SK-N-SH (cell line): Measurements from ENCODE around the gene FADS1. TPM values are rescaled to one million over a fixed set of nuclear protein-coding genes. Genes with fewer than 3 reads are reported as not detected.

ENCODE experiments used
- CTCF ChIA-PET: fragments of 300-600, 350-600 bp; formaldehyde crosslinking; extraction: SDS; loops from one replicate; lab custom pipeline; 2021; lab: Yijun Ruan, JAX
- POLR2A ChIA-PET: fragments of 350-600 bp; sonication (Branson Sonifier 250); formaldehyde crosslinking; extraction: SDS; loops from one replicate; lab custom pipeline; 2020; ENCODE audit warnings: antibody characterized with exemption, inconsistent platforms; lab: Yijun Ruan, JAX
- DNase-seq: peaks from one replicate; pipeline ENCODE4 v3.0.0; 2012
- H2AFZ ChIP-seq: fragments of 200-600 bp; sonication (generic); 2 replicates; pipeline ENCODE4 v1.8.1; 2016; ENCODE audit warnings: antibody characterized with exemption, mild to moderate bottlenecking, low read depth
- H3F3A ChIP-seq: fragments of 200-600 bp; sonication (generic); replicated peaks from 2 replicates; pipeline ENCODE3; 2016; ENCODE audit warnings: antibody characterized with exemption, mild to moderate bottlenecking; ENCODE audit not compliant: insufficient read depth
- H3K27ac ChIP-seq, 2 experiments: fragments of 200-500 bp in 1 of 2; fragments of 200-600 bp in 1 of 2; sonication (Bioruptor generic) in 1 of 2; sonication (generic), shearing (Covaris generic) in 1 of 2; 2 replicates each; pipeline versions ENCODE4 v1.5.1 to v1.6.1; 2014 to 2016; ENCODE audit warnings: low read depth in 2 of 2, inconsistent platforms in 1 of 2, low read length in 1 of 2, mild to moderate bottlenecking in 1 of 2, mixed read lengths in 1 of 2
- H3K27me3 ChIP-seq: fragments of 200-600 bp; sonication (generic), shearing (Covaris generic); 2 replicates; pipeline ENCODE4 v1.6.1; 2016; ENCODE audit warnings: mixed run types; ENCODE audit not compliant: insufficient read depth
- H3K36me3 ChIP-seq, 2 experiments: fragments of 200-500 bp in 1 of 2; fragments of 200-600 bp in 1 of 2; sonication (Bioruptor generic) in 1 of 2; sonication (generic) in 1 of 2; replicated peaks in 1 of 2; 2 replicates each; pipeline versions ENCODE3 to v1.5.1; 2014 to 2016; ENCODE audit warnings: low read length in 1 of 2, mild to moderate bottlenecking in 1 of 2; ENCODE audit not compliant: insufficient read depth in 2 of 2, control insufficient read depth in 1 of 2
- H3K4me1 ChIP-seq, 2 experiments: fragments of 200-500 bp in 1 of 2; fragments of 200-600 bp in 1 of 2; sonication (Bioruptor generic) in 1 of 2; sonication (generic), shearing (Covaris generic) in 1 of 2; 2 replicates each; pipeline versions ENCODE4 v1.5.1 to v1.6.1; 2014 to 2016; ENCODE audit warnings: low read depth in 1 of 2, low read length in 1 of 2, mixed run types in 1 of 2; ENCODE audit not compliant: insufficient read depth in 2 of 2, control insufficient read depth in 1 of 2
- H3K4me2 ChIP-seq: fragments of 200-600 bp; sonication (generic), shearing (Covaris generic); 2 replicates; pipeline ENCODE4 v1.6.1; 2017; ENCODE audit warnings: mixed run types
- H3K4me3 ChIP-seq, 2 experiments: fragments of 200-500 bp in 1 of 2; fragments of 200-600 bp in 1 of 2; sonication (Bioruptor generic) in 1 of 2; sonication (generic), shearing (Covaris generic) in 1 of 2; 2 replicates each; pipeline versions ENCODE4 v1.5.1 to v1.8.1; 2014 to 2016; ENCODE audit warnings: low read depth in 2 of 2, inconsistent platforms in 1 of 2, low read length in 1 of 2, mild to moderate bottlenecking in 1 of 2, mixed read lengths in 1 of 2, moderate library complexity in 1 of 2
- H3K79me2 ChIP-seq: fragments of 200-600 bp; sonication (generic); 2 replicates; pipeline ENCODE4 v1.8.1; 2017; ENCODE audit warnings: mild to moderate bottlenecking; ENCODE audit not compliant: insufficient read depth
- H3K9ac ChIP-seq: fragments of 200-600 bp; sonication (generic); 2 replicates; pipeline ENCODE4 v1.6.1; 2017; ENCODE audit warnings: mixed run types
- H3K9me2 ChIP-seq: fragments of 200-600 bp; sonication (generic); 2 replicates; pipeline ENCODE4 v1.6.1; 2017; ENCODE audit warnings: mixed run types
- H3K9me3 ChIP-seq: fragments of 200-600 bp; sonication (generic); 2 replicates; pipeline ENCODE4 v1.6.1; 2017; ENCODE audit warnings: mixed run types, mild to moderate bottlenecking, moderate library complexity
- H4K20me1 ChIP-seq: fragments of 200-600 bp; sonication (generic); 2 replicates; pipeline ENCODE4 v1.6.1; 2017; ENCODE audit warnings: mild to moderate bottlenecking, mixed run types; ENCODE audit not compliant: insufficient read depth
- EP300 ChIP-seq, 2 experiments: IDR thresholded peaks; 2 replicates each; pipeline versions ENCODE4 v1.4.0 to v1.6.1; 2012; ENCODE audit warnings: borderline replicate concordance in 1 of 2, low read depth in 1 of 2, low read length in 1 of 2
- EZH2phosphoT487 ChIP-seq: fragments of 200-600 bp; sonication (generic); IDR thresholded peaks from 2 replicates; pipeline ENCODE4 v1.6.1; 2017; ENCODE audit warnings: low read depth, mixed run types, mild to moderate bottlenecking, antibody characterized with exemption, moderate library complexity, borderline replicate concordance
- FOSL2 ChIP-seq: IDR thresholded peaks from 2 replicates; pipeline ENCODE4 v1.4.0; 2012; ENCODE audit warnings: low read depth, mild to moderate bottlenecking, moderate library complexity, borderline replicate concordance
- FOXJ3 ChIP-seq: sonication (generic); formaldehyde crosslinking; IDR thresholded peaks from 2 replicates; pipeline ENCODE4 v1.5.1; 2020; ENCODE audit warnings: mild to moderate bottlenecking, missing genetic modification reagents
- FOXM1 ChIP-seq: IDR thresholded peaks from 2 replicates; pipeline ENCODE4 v1.4.0; 2012; ENCODE audit warnings: low read depth, mild to moderate bottlenecking
- GABPA ChIP-seq: IDR thresholded peaks from 2 replicates; pipeline ENCODE4 v1.4.0; 2012; ENCODE audit warnings: low read depth, mild to moderate bottlenecking
- MEF2A ChIP-seq: IDR thresholded peaks from 2 replicates; pipeline ENCODE4 v1.4.0; 2012; ENCODE audit warnings: low read depth, borderline replicate concordance
- NFIC ChIP-seq: IDR thresholded peaks from 2 replicates; pipeline ENCODE4 v1.4.0; 2012; ENCODE audit warnings: borderline replicate concordance
- NRF1 ChIP-seq: IDR thresholded peaks from 2 replicates; pipeline ENCODE4 v1.6.1; 2012; ENCODE audit warnings: low read depth, mild to moderate bottlenecking, low read length
- RAD21 ChIP-seq: IDR thresholded peaks from 2 replicates; pipeline ENCODE4 v1.6.1; 2012; ENCODE audit warnings: mild to moderate bottlenecking, low read length
- RFX5 ChIP-seq: IDR thresholded peaks from 2 replicates; pipeline ENCODE4 v1.6.1; 2012; ENCODE audit warnings: mild to moderate bottlenecking, improper control_type of control experiment, low read length
- RXRA ChIP-seq: IDR thresholded peaks from 2 replicates; pipeline ENCODE4 v1.4.0; 2012; ENCODE audit warnings: low read depth, mild to moderate bottlenecking, borderline replicate concordance
- TCF12 ChIP-seq: IDR thresholded peaks from 2 replicates; pipeline ENCODE4 v1.4.0; 2012
- TEAD4 ChIP-seq: IDR thresholded peaks from 2 replicates; pipeline ENCODE4 v1.4.0; 2012; ENCODE audit warnings: mild to moderate bottlenecking, borderline replicate concordance; ENCODE audit not compliant: insufficient read depth
- YY1 ChIP-seq: IDR thresholded peaks from 2 replicates; pipeline ENCODE4 v1.4.0; 2012; ENCODE audit warnings: low read depth, mild to moderate bottlenecking
- WGBS: methylation state at CpG from one replicate; pipeline ENCODE4 v1.1.6; 2017; ENCODE audit warnings: low lambda C conversion rate; 5-methylcytosine and 5-hydroxymethylcytosine counted together
- polyA plus RNA-seq, 3 experiments: library from polyadenylated mRNA; depleted of rRNA; stranded (reverse); fragments of >200 nt; gene quantifications; 2 replicates each; pipeline ENCODE4 v1.2.3, GENCODE V29; 2012
- TF ChIP-seq, protein P1 (sequence below): IDR thresholded peaks from 2 replicates; pipeline ENCODE4 v1.4.0; 2012; ENCODE audit warnings: low read depth, borderline replicate concordance
- TF ChIP-seq, protein P2 (sequence below): IDR thresholded peaks from 2 replicates; pipeline ENCODE4; 2012
- TF ChIP-seq, protein P3 (sequence below): fragments of 150-350 bp; IDR thresholded peaks from 2 replicates; pipeline ENCODE4 v1.6.1; 2017; ENCODE audit warnings: antibody characterized with exemption, low read length, low read depth, borderline replicate concordance
- TF ChIP-seq, protein P4 (sequence below): IDR thresholded peaks from 2 replicates; pipeline ENCODE4 v1.4.0; 2012; ENCODE audit warnings: low read depth
- TF ChIP-seq, protein P5 (sequence below): fragments of 200-600 bp; sonication (generic); IDR thresholded peaks from 2 replicates; pipeline ENCODE4 v1.6.1; 2017; ENCODE audit warnings: antibody characterized with exemption, mild to moderate bottlenecking, moderate library complexity

FADS1 gene
- polyA plus RNA-seq, 1 of the 3 experiments (the other 2 are of a cell fraction), result 20.6 TPM

DNA sequence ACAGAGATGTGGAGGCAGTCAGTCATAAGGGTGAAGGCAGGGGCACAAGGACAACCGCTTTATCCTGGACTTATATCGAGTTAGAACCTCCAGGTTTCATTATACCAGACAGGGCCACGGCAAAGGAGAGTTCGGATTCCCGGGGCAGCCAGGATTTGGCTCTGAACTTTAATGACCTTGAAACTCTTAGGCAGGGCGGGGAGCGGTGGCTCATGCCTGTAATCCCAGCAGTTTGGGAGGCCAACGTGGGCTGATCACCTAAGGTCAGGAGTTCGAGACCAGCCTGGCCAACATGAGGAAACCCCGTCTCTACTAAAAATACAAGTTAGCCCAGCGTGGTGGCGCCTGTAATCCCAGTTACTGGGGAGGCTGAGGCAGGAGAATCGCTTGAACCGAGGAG is 65.4 kb downstream of the FADS1 start:
- no peak overlapping the region for H2AFZ ChIP-seq
- H3K4me2 ChIP-seq, result no peak overlapping the region
- H3K9me2 ChIP-seq, result no peaks in the 10 kb centered on the region
- TF ChIP-seq MEF2A (no peak), FOSL2 (no peak), FOXJ3 (CRISPR knock-in tag) (no peak), NRF1 (no peak), RXRA (no peak)
- ChIA-PET POLR2A (no interaction called here), CTCF (interaction anchor here (0.6 to 9.1 kb wide), 13 partner anchors 8 to 356 kb away, joined by 3 to 285 read pairs (median 5); partner anchors contain the start of genes FEN1 and TMEM258)
- H3K4me1 ChIP-seq, result peaks cover 5 to 18% of the 10 kb centered on the region in 2 experiments; a peak in 2 of 4 replicates
- WGBS, result 84% methylated on average over 14 of the region's 14 CpGs
- no peaks in the 10 kb centered on the region for H3K79me2 ChIP-seq
- no peaks in the 10 kb centered on the region for H3K9me3 ChIP-seq
- H3F3A ChIP-seq, result no peaks in the 10 kb centered on the region
- H4K20me1 ChIP-seq, result no peaks in the 10 kb centered on the region
- no peaks in the 10 kb centered on the region for H3K27me3 ChIP-seq
- H3K4me3 ChIP-seq, result no peak overlapping the region
- DNase-seq, result no peak
- H3K9ac ChIP-seq, result no peak overlapping the region
- no peaks in the 10 kb centered on the region for H3K36me3 ChIP-seq
- H3K27ac ChIP-seq, result no peak overlapping the region

DNA sequence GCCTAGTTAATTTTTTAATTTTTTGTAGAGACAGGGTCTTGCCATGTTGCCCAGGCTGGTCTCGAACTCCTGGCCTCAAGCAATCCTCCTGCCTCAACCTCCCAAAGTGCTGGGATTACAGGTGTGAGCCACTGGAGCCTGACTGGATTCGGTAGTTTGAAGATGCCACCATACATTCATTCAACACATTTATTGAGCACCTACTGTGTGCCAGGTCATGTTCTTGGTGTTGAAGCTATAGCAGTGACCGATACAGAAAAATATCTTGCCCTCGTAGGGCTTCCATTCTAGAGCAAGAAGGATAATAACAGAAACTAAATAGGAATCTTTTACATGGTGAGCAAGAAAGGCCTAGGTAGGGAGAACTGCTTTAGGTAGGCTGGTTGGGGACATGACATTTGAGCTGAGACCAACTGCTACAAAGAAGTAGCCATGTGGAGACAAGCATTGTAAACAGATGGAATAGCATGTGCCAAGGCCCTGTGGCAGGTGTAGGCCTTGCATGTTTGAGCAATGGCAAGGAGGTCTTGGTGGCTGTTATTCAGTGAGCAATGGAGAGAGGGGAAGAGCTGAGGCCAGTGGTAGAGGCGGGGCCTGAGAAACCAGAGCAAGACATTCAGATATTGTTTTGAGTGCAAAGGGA is 66.1 kb downstream of the FADS1 start:
- no peaks in the 10 kb centered on the region for H3F3A ChIP-seq
- H3K36me3 ChIP-seq, result no peaks in the 10 kb centered on the region
- H3K4me1 ChIP-seq, result peaks cover 0 to 18% of the 10 kb centered on the region in 2 experiments; a peak in 1 of 4 replicates
- no peak for TF ChIP-seq YY1
- no peak for TF ChIP-seq RXRA
- no peak for TF ChIP-seq FOSL2
- no peak for TF ChIP-seq EZH2phosphoT487
- no peak for TF ChIP-seq TEAD4
- TF ChIP-seq, protein P1, sequence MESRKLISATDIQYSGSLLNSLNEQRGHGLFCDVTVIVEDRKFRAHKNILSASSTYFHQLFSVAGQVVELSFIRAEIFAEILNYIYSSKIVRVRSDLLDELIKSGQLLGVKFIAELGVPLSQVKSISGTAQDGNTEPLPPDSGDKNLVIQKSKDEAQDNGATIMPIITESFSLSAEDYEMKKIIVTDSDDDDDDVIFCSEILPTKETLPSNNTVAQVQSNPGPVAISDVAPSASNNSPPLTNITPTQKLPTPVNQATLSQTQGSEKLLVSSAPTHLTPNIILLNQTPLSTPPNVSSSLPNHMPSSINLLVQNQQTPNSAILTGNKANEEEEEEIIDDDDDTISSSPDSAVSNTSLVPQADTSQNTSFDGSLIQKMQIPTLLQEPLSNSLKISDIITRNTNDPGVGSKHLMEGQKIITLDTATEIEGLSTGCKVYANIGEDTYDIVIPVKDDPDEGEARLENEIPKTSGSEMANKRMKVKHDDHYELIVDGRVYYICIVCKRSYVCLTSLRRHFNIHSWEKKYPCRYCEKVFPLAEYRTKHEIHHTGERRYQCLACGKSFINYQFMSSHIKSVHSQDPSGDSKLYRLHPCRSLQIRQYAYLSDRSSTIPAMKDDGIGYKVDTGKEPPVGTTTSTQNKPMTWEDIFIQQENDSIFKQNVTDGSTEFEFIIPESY, result no peak
- TF ChIP-seq GABPA, result no peak
- no peak for TF ChIP-seq RAD21
- TF ChIP-seq, protein P2, sequence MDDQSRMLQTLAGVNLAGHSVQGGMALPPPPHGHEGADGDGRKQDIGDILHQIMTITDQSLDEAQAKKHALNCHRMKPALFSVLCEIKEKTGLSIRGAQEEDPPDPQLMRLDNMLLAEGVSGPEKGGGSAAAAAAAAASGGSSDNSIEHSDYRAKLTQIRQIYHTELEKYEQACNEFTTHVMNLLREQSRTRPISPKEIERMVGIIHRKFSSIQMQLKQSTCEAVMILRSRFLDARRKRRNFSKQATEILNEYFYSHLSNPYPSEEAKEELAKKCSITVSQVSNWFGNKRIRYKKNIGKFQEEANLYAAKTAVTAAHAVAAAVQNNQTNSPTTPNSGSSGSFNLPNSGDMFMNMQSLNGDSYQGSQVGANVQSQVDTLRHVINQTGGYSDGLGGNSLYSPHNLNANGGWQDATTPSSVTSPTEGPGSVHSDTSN, result no peak
- TF ChIP-seq NFIC, result no peak
- TF ChIP-seq, protein P3, sequence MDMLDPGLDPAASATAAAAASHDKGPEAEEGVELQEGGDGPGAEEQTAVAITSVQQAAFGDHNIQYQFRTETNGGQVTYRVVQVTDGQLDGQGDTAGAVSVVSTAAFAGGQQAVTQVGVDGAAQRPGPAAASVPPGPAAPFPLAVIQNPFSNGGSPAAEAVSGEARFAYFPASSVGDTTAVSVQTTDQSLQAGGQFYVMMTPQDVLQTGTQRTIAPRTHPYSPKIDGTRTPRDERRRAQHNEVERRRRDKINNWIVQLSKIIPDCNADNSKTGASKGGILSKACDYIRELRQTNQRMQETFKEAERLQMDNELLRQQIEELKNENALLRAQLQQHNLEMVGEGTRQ, result no peak
- TF ChIP-seq, protein P4, sequence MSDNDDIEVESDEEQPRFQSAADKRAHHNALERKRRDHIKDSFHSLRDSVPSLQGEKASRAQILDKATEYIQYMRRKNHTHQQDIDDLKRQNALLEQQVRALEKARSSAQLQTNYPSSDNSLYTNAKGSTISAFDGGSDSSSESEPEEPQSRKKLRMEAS, result no peak
- TF ChIP-seq NRF1, result no peak
- TF ChIP-seq EP300 (IDR thresholded peaks at IDR 0.05; ENCODE audit: borderline replicate concordance in 1 of 2, low read depth in 1 of 2, low read length in 1 of 2), result no peak
- TF ChIP-seq, protein P5, sequence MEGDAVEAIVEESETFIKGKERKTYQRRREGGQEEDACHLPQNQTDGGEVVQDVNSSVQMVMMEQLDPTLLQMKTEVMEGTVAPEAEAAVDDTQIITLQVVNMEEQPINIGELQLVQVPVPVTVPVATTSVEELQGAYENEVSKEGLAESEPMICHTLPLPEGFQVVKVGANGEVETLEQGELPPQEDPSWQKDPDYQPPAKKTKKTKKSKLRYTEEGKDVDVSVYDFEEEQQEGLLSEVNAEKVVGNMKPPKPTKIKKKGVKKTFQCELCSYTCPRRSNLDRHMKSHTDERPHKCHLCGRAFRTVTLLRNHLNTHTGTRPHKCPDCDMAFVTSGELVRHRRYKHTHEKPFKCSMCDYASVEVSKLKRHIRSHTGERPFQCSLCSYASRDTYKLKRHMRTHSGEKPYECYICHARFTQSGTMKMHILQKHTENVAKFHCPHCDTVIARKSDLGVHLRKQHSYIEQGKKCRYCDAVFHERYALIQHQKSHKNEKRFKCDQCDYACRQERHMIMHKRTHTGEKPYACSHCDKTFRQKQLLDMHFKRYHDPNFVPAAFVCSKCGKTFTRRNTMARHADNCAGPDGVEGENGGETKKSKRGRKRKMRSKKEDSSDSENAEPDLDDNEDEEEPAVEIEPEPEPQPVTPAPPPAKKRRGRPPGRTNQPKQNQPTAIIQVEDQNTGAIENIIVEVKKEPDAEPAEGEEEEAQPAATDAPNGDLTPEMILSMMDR, result no peak
- no peak for TF ChIP-seq TCF12
- no peak for TF ChIP-seq FOXJ3 (CRISPR knock-in tag)
- TF ChIP-seq FOXM1, result no peak
- no peak for TF ChIP-seq RFX5
- ChIA-PET POLR2A (no interaction called here), CTCF (interaction anchor here (1.0 to 9.1 kb wide), 12 partner anchors 11 to 357 kb away, joined by 3 to 285 read pairs (median 6); partner anchors contain the start of genes FEN1 and TMEM258)
- 88% methylated on average over 5 of the region's 5 CpGs for WGBS
- no peak overlapping the region for H3K27ac ChIP-seq
- no peaks in the 10 kb centered on the region for H3K79me2 ChIP-seq
- no peaks in the 10 kb centered on the region for H3K27me3 ChIP-seq
- H4K20me1 ChIP-seq, result no peaks in the 10 kb centered on the region
- no peak for DNase-seq
- H3K9ac ChIP-seq, result no peak overlapping the region
- H2AFZ ChIP-seq, result no peak overlapping the region
- H3K9me2 ChIP-seq, result no peaks in the 10 kb centered on the region
- H3K9me3 ChIP-seq, result no peaks in the 10 kb centered on the region
- H3K4me3 ChIP-seq, result no peak overlapping the region
- H3K4me2 ChIP-seq, result no peak overlapping the region
